Caco-2 (cell line): ENCODE data around the gene ZCCHC10. TPM values are rescaled to one million over a fixed set of nuclear protein-coding genes. Genes with fewer than 3 reads are reported as not detected.
"Not testable (repeated sequence)": the region's sequence is repeated elsewhere in the genome, so short reads cannot be mapped to it uniquely, and the experiment has no call there.

Experiments
- BruUV-seq: library from RNA; stranded (reverse); fragments of 400-500 nt; replicated peaks from 2 replicates; lab custom pipeline; 2021; lab: Mats Ljungman, UMichigan
- CTCF ChIA-PET: fragments of 300-600 bp; sonication (Branson Sonifier 250); formaldehyde crosslinking; loops from one replicate; lab custom pipeline; 2022; ENCODE audit warnings: antibody characterized with exemption; lab: Charles Lee
- POLR2A ChIA-PET: fragments of 300-600 bp; sonication (Branson Sonifier 250); formaldehyde crosslinking; loops from one replicate; lab custom pipeline; 2022; ENCODE audit warnings: antibody characterized with exemption; lab: Charles Lee
- DNase-seq, 2 experiments: peaks; one replicate each; pipeline versions ENCODE4 v3.0.0 to v3.0.0-alpha.2; 2020 to 2022
- H3K27me3 ChIP-seq: replicated peaks from 2 replicates; pipeline ENCODE4 v1.6.0; 2011; ENCODE audit warnings: low read length; ENCODE audit not compliant: control insufficient read depth, insufficient read depth
- H3K36me3 ChIP-seq: 2 replicates; pipeline ENCODE4 v1.5.1; 2011; ENCODE audit warnings: low read length; ENCODE audit not compliant: control insufficient read depth, insufficient read depth
- H3K4me1 ChIP-seq: fragments of 250-450 bp; sonication (Bioruptor Pico); 2 replicates; pipeline ENCODE4 v1.5.1; 2020; ENCODE audit warnings: mild to moderate bottlenecking
- H3K4me3 ChIP-seq: 2 replicates; pipeline ENCODE4 v1.5.1; 2011; ENCODE audit warnings: low read depth, mild to moderate bottlenecking, control low read depth, low read length
- H3K9me3 ChIP-seq: fragments of 250-450 bp; sonication (Bioruptor Pico); 2 replicates; pipeline ENCODE4 v1.5.1; 2020; ENCODE audit warnings: mild to moderate bottlenecking, moderate library complexity
- H3K27ac Mint-ChIP-seq: one replicate; pipeline ENCODE4 v1.8.0; 2022; ENCODE audit warnings: mixed read lengths; ENCODE audit not compliant: unreplicated experiment
- H3K27me3 Mint-ChIP-seq: one replicate; pipeline ENCODE4 v1.8.0; 2022; ENCODE audit warnings: mixed read lengths; ENCODE audit not compliant: insufficient read depth, unreplicated experiment
- H3K36me3 Mint-ChIP-seq: one replicate; pipeline ENCODE4 v1.8.0; 2022; ENCODE audit warnings: mild to moderate bottlenecking, mixed read lengths; ENCODE audit not compliant: insufficient read depth, unreplicated experiment
- H3K4me1 Mint-ChIP-seq: one replicate; pipeline ENCODE4 v1.8.0; 2022; ENCODE audit warnings: low read depth, mixed read lengths; ENCODE audit not compliant: unreplicated experiment
- H3K4me3 Mint-ChIP-seq: one replicate; pipeline ENCODE4 v1.8.0; 2022; ENCODE audit warnings: mild to moderate bottlenecking, moderate library complexity, mixed read lengths; ENCODE audit not compliant: unreplicated experiment
- H3K9me3 Mint-ChIP-seq: one replicate; pipeline ENCODE4 v1.8.0; 2022; ENCODE audit warnings: mixed read lengths; ENCODE audit not compliant: unreplicated experiment
- intact Hi-C: fragments of 100-400 bp; cut with micrococcal nuclease; formaldehyde crosslinking; loops from one replicate; pipeline ENCODE4 v1.10.0; 2022; ENCODE audit not compliant: unreplicated experiment
- total RNA-seq: library from RNA; stranded (reverse); gene quantifications from 2 replicates; pipeline ENCODE4 v1.2.3, GENCODE V29; 2022
- TF ChIP-seq, protein P1 (sequence below), 2 experiments: fragments of 200-600 bp in 1 of 2; IDR thresholded peaks; 1 replicate in 1 of 2; 2 replicates in 1 of 2; pipeline versions ENCODE4 v1.5.1 to v1.8.0; 2011 to 2022; ENCODE audit warnings: antibody characterized with exemption in 1 of 2, control low read depth in 1 of 2, inconsistent platforms in 1 of 2, low read depth in 1 of 2, low read length in 1 of 2, mild to moderate bottlenecking in 1 of 2, moderate library complexity in 1 of 2; ENCODE audit not compliant: insufficient read depth in 1 of 2, severe bottlenecking in 1 of 2, unreplicated experiment in 1 of 2

ZCCHC10 gene
- total RNA-seq, 1 experiment from 2014 or later, result 32.9 TPM

DNA sequence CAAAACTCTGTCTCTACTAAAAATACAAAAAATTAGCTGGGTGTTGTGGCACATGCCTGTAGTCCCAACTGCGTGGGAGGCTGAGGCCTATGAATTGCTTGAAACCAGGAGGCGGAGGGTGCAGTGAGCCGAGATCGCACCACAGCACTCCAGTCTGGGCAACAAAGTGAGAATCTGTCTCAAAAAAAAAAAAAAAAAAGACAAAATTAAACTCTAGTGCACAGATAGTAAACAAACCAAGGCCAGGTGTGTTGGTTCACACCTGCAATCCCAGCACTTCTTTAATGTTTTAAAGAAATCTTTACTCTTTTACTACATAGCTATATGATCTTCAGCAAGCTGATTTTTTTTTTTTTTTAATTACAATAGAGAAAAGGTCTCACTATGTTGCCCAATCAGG is 8.4 kb downstream of the ZCCHC10 start:
- no TSS peak for BruUV-seq

DNA sequence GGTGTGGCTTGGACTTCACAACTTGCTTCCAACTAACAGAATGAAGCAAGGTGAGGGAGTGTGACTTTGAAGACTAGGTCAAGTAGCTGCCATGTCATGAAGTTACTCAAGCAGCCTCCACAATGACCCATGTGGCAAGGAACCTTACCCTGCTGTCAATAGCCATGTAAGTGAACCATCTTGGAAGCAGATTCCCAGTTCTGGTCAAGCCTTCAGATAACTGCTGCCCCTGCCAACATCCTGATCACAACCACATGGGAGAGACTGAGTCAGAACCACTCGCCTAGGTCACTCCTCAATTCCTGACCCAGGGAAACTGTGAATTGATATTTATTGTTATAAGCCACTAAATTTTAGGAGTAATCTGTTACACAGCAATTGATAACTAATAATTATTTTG is 10.9 kb downstream of the ZCCHC10 start:
- ChIA-PET POLR2A (no interaction called here), CTCF (no interaction called here)
- H3K27ac Mint-ChIP-seq, result no peak overlapping the region
- no peaks in the 10 kb centered on the region for H3K9me3 Mint-ChIP-seq
- Histone ChIP-seq H3K36me3 (0 out of 2 replicates have a peak, but pooled peaks cover 1% of the 10 kb centered on the region), H3K4me1 (peaks cover 12% of the 10 kb centered on the region), H3K4me3 (no peak overlapping the region), H3K27me3 (no peaks in the 10 kb centered on the region), H3K9me3 (peaks cover 4% of the 10 kb centered on the region; the same call in 1 of the 2 replicates)
- peaks cover 39% of the 10 kb centered on the region for H3K36me3 Mint-ChIP-seq
- H3K4me1 Mint-ChIP-seq, result peaks cover 10% of the 10 kb centered on the region
- no TSS peak for BruUV-seq
- no peak overlapping the region for H3K4me3 Mint-ChIP-seq
- TF ChIP-seq, protein P1, sequence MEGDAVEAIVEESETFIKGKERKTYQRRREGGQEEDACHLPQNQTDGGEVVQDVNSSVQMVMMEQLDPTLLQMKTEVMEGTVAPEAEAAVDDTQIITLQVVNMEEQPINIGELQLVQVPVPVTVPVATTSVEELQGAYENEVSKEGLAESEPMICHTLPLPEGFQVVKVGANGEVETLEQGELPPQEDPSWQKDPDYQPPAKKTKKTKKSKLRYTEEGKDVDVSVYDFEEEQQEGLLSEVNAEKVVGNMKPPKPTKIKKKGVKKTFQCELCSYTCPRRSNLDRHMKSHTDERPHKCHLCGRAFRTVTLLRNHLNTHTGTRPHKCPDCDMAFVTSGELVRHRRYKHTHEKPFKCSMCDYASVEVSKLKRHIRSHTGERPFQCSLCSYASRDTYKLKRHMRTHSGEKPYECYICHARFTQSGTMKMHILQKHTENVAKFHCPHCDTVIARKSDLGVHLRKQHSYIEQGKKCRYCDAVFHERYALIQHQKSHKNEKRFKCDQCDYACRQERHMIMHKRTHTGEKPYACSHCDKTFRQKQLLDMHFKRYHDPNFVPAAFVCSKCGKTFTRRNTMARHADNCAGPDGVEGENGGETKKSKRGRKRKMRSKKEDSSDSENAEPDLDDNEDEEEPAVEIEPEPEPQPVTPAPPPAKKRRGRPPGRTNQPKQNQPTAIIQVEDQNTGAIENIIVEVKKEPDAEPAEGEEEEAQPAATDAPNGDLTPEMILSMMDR (IDR thresholded peaks at IDR 0.05; ENCODE audit: insufficient read depth in 1 of 2, low read depth in 1 of 2, low read length in 1 of 2, severe bottlenecking in 1 of 2, unreplicated experiment in 1 of 2), result no peak
- intact Hi-C loops, result no loop called here
- no peak for DNase-seq
- no peaks in the 10 kb centered on the region for H3K27me3 Mint-ChIP-seq

More for the DNA sequence above, 8.4 kb downstream of the ZCCHC10 start:
- H3K9me3 Mint-ChIP-seq, result no peaks in the 10 kb centered on the region
- no peaks in the 10 kb centered on the region for H3K27me3 Mint-ChIP-seq
- DNase-seq, result no peak
- POLR2A ChIA-PET, result no interaction called here
- no peak overlapping the region for H3K4me3 Mint-ChIP-seq
- H3K27ac Mint-ChIP-seq, result no peak overlapping the region
- intact Hi-C loops, result no loop called here
- H3K36me3 Mint-ChIP-seq, result peaks cover 48% of the 10 kb centered on the region
- 0 out of 2 replicates have a peak, but pooled peaks cover 1% of the 10 kb centered on the region for H3K36me3 ChIP-seq
- H3K4me1 ChIP-seq, result peaks cover 14% of the 10 kb centered on the region
- H3K9me3 ChIP-seq, result no peaks in the 10 kb centered on the region
- CTCF ChIA-PET, result no interaction called here
- TF ChIP-seq, protein P1 (IDR thresholded peaks at IDR 0.05; ENCODE audit: insufficient read depth in 1 of 2, low read depth in 1 of 2, low read length in 1 of 2, severe bottlenecking in 1 of 2, unreplicated experiment in 1 of 2), result no peak
- H3K4me1 Mint-ChIP-seq, result peaks cover 10% of the 10 kb centered on the region
- no peak overlapping the region for H3K4me3 ChIP-seq
- no peaks in the 10 kb centered on the region for H3K27me3 ChIP-seq

DNA sequence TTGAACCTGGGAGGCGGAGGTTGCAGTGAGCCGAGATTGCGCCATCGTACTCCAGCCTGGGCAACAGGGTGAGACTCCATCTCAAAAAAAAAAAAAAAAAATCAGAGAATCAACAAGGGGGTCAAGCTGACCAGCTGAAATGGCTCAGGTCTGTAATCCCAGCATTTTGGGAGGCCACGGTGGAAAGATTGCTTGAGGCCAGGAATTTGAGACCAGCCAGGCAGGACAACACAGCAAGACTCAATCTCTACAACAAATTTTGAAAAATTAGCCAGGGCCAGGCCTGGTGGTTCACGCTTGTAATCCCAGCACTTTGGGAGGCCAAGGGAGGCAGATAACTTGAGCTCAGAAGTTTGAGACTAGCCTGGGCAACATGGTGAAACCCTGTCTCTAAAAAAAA is 17.9 kb downstream of the ZCCHC10 start:
- peaks cover 16% of the 10 kb centered on the region for H3K9me3 ChIP-seq
- CTCF ChIA-PET, result interaction anchor here (0.6 kb wide), 1 partner anchor 22 kb away, joined by 5 read pairs; no protein-coding TSS in a partner anchor
- Mint-ChIP-seq H3K36me3 (peaks cover 46% of the 10 kb centered on the region), H3K4me1 (peaks cover 21% of the 10 kb centered on the region)
- DNase-seq, H3K4me3 Mint-ChIP-seq, H3K4me3 ChIP-seq, POLR2A ChIA-PET, H3K9me3 Mint-ChIP-seq, H3K36me3 ChIP-seq, H3K27me3 Mint-ChIP-seq, BruUV-seq, H3K27me3 ChIP-seq, H3K27ac Mint-ChIP-seq, intact Hi-C loops: not testable (repeated sequence)
- peaks cover 16% of the 10 kb centered on the region for H3K4me1 ChIP-seq
